ENCODE measurements around the gene SLC1A3.

DNA sequence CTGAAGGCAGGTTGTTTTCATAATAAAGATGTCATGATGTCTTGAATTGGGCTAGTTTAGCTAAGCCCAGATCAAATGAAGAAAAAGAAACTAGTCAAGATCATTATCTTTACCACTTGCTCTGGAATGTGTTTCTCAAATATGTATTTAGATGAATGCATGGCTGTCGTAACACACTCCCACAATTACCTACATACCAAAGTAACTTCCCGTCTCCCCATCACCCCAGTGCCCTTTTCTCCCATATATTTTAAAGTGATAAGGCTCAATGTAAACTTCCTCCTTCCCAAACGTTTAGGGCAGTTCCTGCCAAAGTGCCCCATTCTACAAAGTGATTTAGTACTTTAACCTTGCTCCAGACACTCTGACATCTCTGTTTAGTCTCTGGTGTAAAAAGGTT, 61.4 kb downstream of the SLC1A3 start:
- TF ChIP-seq, protein P1, sequence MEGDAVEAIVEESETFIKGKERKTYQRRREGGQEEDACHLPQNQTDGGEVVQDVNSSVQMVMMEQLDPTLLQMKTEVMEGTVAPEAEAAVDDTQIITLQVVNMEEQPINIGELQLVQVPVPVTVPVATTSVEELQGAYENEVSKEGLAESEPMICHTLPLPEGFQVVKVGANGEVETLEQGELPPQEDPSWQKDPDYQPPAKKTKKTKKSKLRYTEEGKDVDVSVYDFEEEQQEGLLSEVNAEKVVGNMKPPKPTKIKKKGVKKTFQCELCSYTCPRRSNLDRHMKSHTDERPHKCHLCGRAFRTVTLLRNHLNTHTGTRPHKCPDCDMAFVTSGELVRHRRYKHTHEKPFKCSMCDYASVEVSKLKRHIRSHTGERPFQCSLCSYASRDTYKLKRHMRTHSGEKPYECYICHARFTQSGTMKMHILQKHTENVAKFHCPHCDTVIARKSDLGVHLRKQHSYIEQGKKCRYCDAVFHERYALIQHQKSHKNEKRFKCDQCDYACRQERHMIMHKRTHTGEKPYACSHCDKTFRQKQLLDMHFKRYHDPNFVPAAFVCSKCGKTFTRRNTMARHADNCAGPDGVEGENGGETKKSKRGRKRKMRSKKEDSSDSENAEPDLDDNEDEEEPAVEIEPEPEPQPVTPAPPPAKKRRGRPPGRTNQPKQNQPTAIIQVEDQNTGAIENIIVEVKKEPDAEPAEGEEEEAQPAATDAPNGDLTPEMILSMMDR (IDR thresholded peaks at IDR 0.05; ENCODE audit: low read depth, low read length): no peak
- no peak for TF ChIP-seq EZH2phosphoT487 (IDR thresholded peaks at IDR 0.05; ENCODE audit: low read depth)

Measured in OCI-LY3 (cell line).